ENCODE results near the gene LEMD3. TPM values are rescaled to one million over a fixed set of nuclear protein-coding genes. Genes with fewer than 3 reads are reported as not detected.

The LEMD3 gene
- total RNA-seq, result 10 to 100 TPM; 30.3 to 94.3 (median 49.3) TPM

- Histone ChIP-seq H3K4me3 (peak within 1 kb of the TSS; percentile 63 to 94 (median 82)), H3K27ac (peak within 1 kb of the TSS; percentile 93 to 98 (median 96)), H3K9me3 (no peaks in the 10 kb centered on the region), H3K36me3 (no peaks in the 10 kb centered on the region), H3K27me3 (no peaks in the 10 kb centered on the region), H3K4me1 (peaks cover 35 to 40% (median 39%) of the 10 kb centered on the region in 4 donors)
- ATAC-seq (ENCODE audit: low FRiP score in 2 of 2), result peak; percentile 97 to 98
- DNase-seq, result peak; percentile 96 to 99
- WGBS, 2 donors, result 0 to 1% methylated on average over 9 to 46 of the region's 91 CpGs
- TF ChIP-seq POLR2A (IDR thresholded peaks at IDR 0.05) (peak; percentile 31 to 96 (median 92)), POLR2AphosphoS5 (IDR thresholded peaks at IDR 0.05) (peak; percentile 81 to 94), EP300 (IDR thresholded peaks at IDR 0.05) (no peak), CTCF (IDR thresholded peaks at IDR 0.05) (no peak)
These were observed at the start of gene LEMD3 for GRCh38 chr12:65169320-65170208. TSS of gene LEMD3 (plus strand) at chr12:65169583. CDS start at chr12:65169597, 14 bp downstream.

GRCh38 chr12:65121049-65121955, 48.1 kb upstream of the LEMD3 start, which contains the start of gene WIF1:
TSS of gene WIF1 (minus strand) at chr12:65121305. CDS start at chr12:65121191, 114 bp downstream.
- Histone ChIP-seq H3K27me3 (peaks cover 2 to 16% (median 6%) of the 10 kb centered on the region in 4 donors), H3K27ac (peak within 1 kb of the TSS in 3 of 4 donors; percentile 17 to 52 (median 24)), H3K4me3 (peak within 1 kb of the TSS; percentile 11 to 54 (median 45)), H3K4me1 (peaks cover 9 to 18% (median 11%) of the 10 kb centered on the region in 4 donors), H3K36me3 (no peaks in the 10 kb centered on the region), H3K9me3 (no peaks in the 10 kb centered on the region)
- TF ChIP-seq POLR2AphosphoS5 (IDR thresholded peaks at IDR 0.05) (no peak), CTCF (IDR thresholded peaks at IDR 0.05) (peak in 3 of 6 experiments; percentile 30 to 58 (median 39)), EP300 (IDR thresholded peaks at IDR 0.05) (no peak), POLR2A (IDR thresholded peaks at IDR 0.05) (peak in 2 of 4 donors; percentile 19 to 21)
- DNase-seq (peak; percentile 49 to 93), ATAC-seq (ENCODE audit: low FRiP score in 2 of 2) (peak; percentile 73 to 84)
- 9% methylated on average over 28 to 45 of the region's 73 CpGs for WGBS, 2 donors

GRCh38 chr12:65121956-65122469, 47.4 kb upstream of the LEMD3 start:
- Histone ChIP-seq H3K4me3 (peak overlapping the region in 2 of 4 donors; percentile 41 to 49), H3K36me3 (no peaks in the 10 kb centered on the region), H3K9me3 (no peaks in the 10 kb centered on the region), H3K27me3 (peaks cover 2 to 16% (median 6%) of the 10 kb centered on the region in 4 donors), H3K4me1 (peaks cover 9 to 18% (median 11%) of the 10 kb centered on the region in 4 donors), H3K27ac (no peak overlapping the region)
- no peak for ATAC-seq (ENCODE audit: low FRiP score in 2 of 2)
- WGBS, 2 donors, result 83 to 91% methylated on average over 34 of the region's 34 CpGs
- peak in 1 of 2 donors; percentile 65 for DNase-seq
- TF ChIP-seq EP300 (IDR thresholded peaks at IDR 0.05) (no peak), POLR2AphosphoS5 (IDR thresholded peaks at IDR 0.05) (no peak), CTCF (IDR thresholded peaks at IDR 0.05) (no peak), POLR2A (IDR thresholded peaks at IDR 0.05) (no peak)

- TF ChIP-seq EP300 (IDR thresholded peaks at IDR 0.05), result no peak
- no peak for TF ChIP-seq POLR2A (IDR thresholded peaks at IDR 0.05)
- no peak for TF ChIP-seq POLR2AphosphoS5 (IDR thresholded peaks at IDR 0.05)
- TF ChIP-seq CTCF (IDR thresholded peaks at IDR 0.05), result no peak
- no peak for ATAC-seq (ENCODE audit: low FRiP score in 2 of 2)
These were observed 46.7 kb upstream of the LEMD3 start for GRCh38 chr12:65122703-65123102.

More at GRCh38 chr12:65122703-65123102, 46.7 kb upstream of the LEMD3 start:
- Histone ChIP-seq H3K36me3 (no peaks in the 10 kb centered on the region), H3K4me1 (peaks cover 9 to 18% (median 11%) of the 10 kb centered on the region in 4 donors), H3K27ac (no peak overlapping the region), H3K9me3 (no peaks in the 10 kb centered on the region), H3K4me3 (no peak overlapping the region), H3K27me3 (peaks cover 2 to 16% (median 6%) of the 10 kb centered on the region in 4 donors)
- no peak for DNase-seq
- 75 to 81% methylated on average over 5 of the region's 5 CpGs for WGBS, 2 donors
